WI38 (cell line): ENCODE results near the gene SHISA8.

Experiments
- H3K4me3 ChIP-seq: 2 replicates; pipeline ENCODE4 v1.5.1; 2011; ENCODE audit warnings: low read depth, mild to moderate bottlenecking, control low read depth, low read length
- CTCF ChIP-seq: IDR thresholded peaks from 2 replicates; pipeline ENCODE4 v1.5.1; 2012; ENCODE audit warnings: low read depth, mild to moderate bottlenecking, control low read depth, low read length

Gene SHISA8

GRCh38 chr22:41899110-41899509, 15.8 kb downstream of the SHISA8 start:
- H3K4me3 ChIP-seq, result no peak overlapping the region
- TF ChIP-seq CTCF, result no peak

- no peak for TF ChIP-seq CTCF
- H3K4me3 ChIP-seq, result no peak overlapping the region
Observed at GRCh38 chr22:41898645-41899044, 16.2 kb downstream of the SHISA8 start.

- no peak for TF ChIP-seq CTCF
- no peak overlapping the region for H3K4me3 ChIP-seq
Observed at GRCh38 chr22:41893591-41894375, 21.1 kb downstream of the SHISA8 start.

- H3K4me3 ChIP-seq, result no peak overlapping the region
- no peak for TF ChIP-seq CTCF
Observed at GRCh38 chr22:41892721-41893120, 22.2 kb downstream of the SHISA8 start.

- H3K4me3 ChIP-seq, result no peak overlapping the region
- no peak for TF ChIP-seq CTCF
Observed at GRCh38 chr22:41891407-41891806, 23.5 kb downstream of the SHISA8 start.

GRCh38 chr22:41888627-41889200, 26.2 kb downstream of the SHISA8 start:
- no peak overlapping the region for H3K4me3 ChIP-seq
- TF ChIP-seq CTCF, result no peak

- TF ChIP-seq CTCF, result no peak
- no peak overlapping the region for H3K4me3 ChIP-seq
Observed at GRCh38 chr22:41885516-41885915, 29.4 kb downstream of the SHISA8 start.
